Ovary (tissue), 9 donors: ENCODE data around the gene CCDC33. TPM values are rescaled to one million over a fixed set of nuclear protein-coding genes. Genes with fewer than 3 reads are reported as not detected.

Source experiments
- DNase-seq, 5 donors: peaks; one replicate each; pipeline ENCODE4 v3.0.0-alpha.2; 2019 to 2020
- H3K27ac ChIP-seq, 2 donors: fragments of 200-600 bp; one replicate each; pipeline versions ENCODE4 v1.5.1 to v1.8.0; 2019 to 2022
- H3K27me3 ChIP-seq: fragments of 200-600 bp; one replicate; pipeline ENCODE4 v1.8.0; 2022
- H3K36me3 ChIP-seq: fragments of 200-600 bp; sonication (generic); one replicate; pipeline ENCODE4 v1.5.1; 2019
- H3K4me1 ChIP-seq: one replicate; pipeline ENCODE4 v1.8.1; 2013; ENCODE audit warnings: mild to moderate bottlenecking, moderate library complexity; ENCODE audit not compliant: insufficient read depth
- H3K4me3 ChIP-seq: fragments of 200-600 bp; sonication (generic); one replicate; pipeline ENCODE4 v1.5.1; 2017
- H3K9me3 ChIP-seq, 2 donors: fragments of 200-600 bp in 1 of 2; sonication (generic) in 1 of 2; one replicate each; pipeline versions ENCODE4 v1.5.1 to v1.8.1; 2013 to 2019; ENCODE audit warnings: mild to moderate bottlenecking in 1 of 2, moderate library complexity in 1 of 2
- CTCF ChIP-seq, 3 donors: fragments of 450-650 bp in 2 of 3; fragments of 200-600 bp in 1 of 3; IDR thresholded peaks; one replicate each; pipeline versions ENCODE4 v1.5.1 to v1.8.0; 2016 to 2022; ENCODE audit warnings: antibody characterized with exemption in 3 of 3, mild to moderate bottlenecking in 1 of 3
- EP300 ChIP-seq: sonication (generic); formaldehyde crosslinking; IDR thresholded peaks from one replicate; pipeline ENCODE4 v1.6.1; 2017; ENCODE audit warnings: antibody characterized with exemption
- POLR2A ChIP-seq: fragments of 450-650 bp; IDR thresholded peaks from one replicate; pipeline ENCODE4 v1.6.1; 2017; ENCODE audit warnings: antibody characterized with exemption, mild to moderate bottlenecking, moderate library complexity
- WGBS, 3 donors: extraction: QIAGEN DNeasy Blood & Tissue Kit in 1 of 3; methylation state at CpG; one replicate each; pipeline versions ENCODE4 v1.1.5 to v1.1.7; 2013 to 2017; 5-methylcytosine and 5-hydroxymethylcytosine counted together
- intact Hi-C, 4 donors: fragments of 100-400 bp; cut with DNase I; formaldehyde crosslinking; loops; one replicate each; pipeline versions ENCODE4 v1.11.0 to v1.15.1; 2022 to 2023
- polyA plus RNA-seq, 2 donors: library from polyadenylated mRNA; stranded (reverse); fragments of 200-250 nt in 1 of 2; fragments of 350-450 nt in 1 of 2; fragmentation: Illumina TruSeq in 1 of 2; extraction: RNeasy Lipid Tissue Mini Kit (QIAGEN cat#74804) in 1 of 2; gene quantifications; one replicate each; pipeline ENCODE4 v1.2.3, GENCODE V29; 2013 to 2014
- total RNA-seq, 7 donors: library from RNA; depleted of rRNA in 2 of 7; stranded (reverse); fragments of >200 nt in 2 of 7; fragmentation: NEBNext Ultra II Directional in 3 of 7; extraction: Animal tissue kit (Norgen Biotek cat#: 25700) in 3 of 7; gene quantifications; one replicate each; pipeline versions ENCODE4 v1.1.0 to v1.2.4, GENCODE V29; 2016 to 2023
- donor health status: DM: no; HTN: no; CAD: no; lungs with moderate emphysema.
- donor health status: DM: no; HTN: no; CAD: no.
- donor health status: Bipolar disorder and iron deficiency.
- donor health status: DM: yes; HTN: yes; CAD: no.
- donor health status: DM: no; HTN: no; CAD: no.
- donor health status: DM: yes; HTN: yes; CAD: no.

Gene CCDC33
- total and polyA plus RNA-seq, 9 donors, result 0.10 to 24.7 (median 1.9) TPM; not detected in 3

GRCh38 chr15:74270854-74271520 is 34.9 kb downstream of the CCDC33 start:
- Histone ChIP-seq H3K9me3 (no peaks in the 10 kb centered on the region), H3K36me3 (no peaks in the 10 kb centered on the region), H3K4me3 (no peak overlapping the region), H3K27me3 (no peaks in the 10 kb centered on the region), H3K4me1 (no peaks in the 10 kb centered on the region), H3K27ac (no peak overlapping the region)
- TF ChIP-seq CTCF (IDR thresholded peaks at IDR 0.05) (no peak), POLR2A (no peak), EP300 (no peak)
- intact Hi-C loops, result no loop called here
- no peak for DNase-seq
- WGBS, 3 donors, result 49 to 59% (median 52%) methylated on average over 14 of the region's 14 CpGs

GRCh38 chr15:74272812-74273211 is 36.7 kb downstream of the CCDC33 start:
- intact Hi-C loops, result no loop called here
- DNase-seq, result no peak
- Histone ChIP-seq H3K27ac (no peak overlapping the region), H3K27me3 (no peaks in the 10 kb centered on the region), H3K4me3 (no peak overlapping the region), H3K36me3 (no peaks in the 10 kb centered on the region), H3K4me1 (no peaks in the 10 kb centered on the region), H3K9me3 (no peaks in the 10 kb centered on the region)
- TF ChIP-seq EP300, result no peak
- TF ChIP-seq CTCF (IDR thresholded peaks at IDR 0.05), result no peak
- TF ChIP-seq POLR2A, result no peak
- 84 to 87% (median 84%) methylated on average over 10 of the region's 10 CpGs for WGBS, 3 donors

- Histone ChIP-seq H3K4me3 (no peak overlapping the region), H3K27ac (no peak overlapping the region), H3K4me1 (no peaks in the 10 kb centered on the region), H3K36me3 (no peaks in the 10 kb centered on the region), H3K9me3 (no peaks in the 10 kb centered on the region), H3K27me3 (no peaks in the 10 kb centered on the region)
- DNase-seq, result no peak
- WGBS, 3 donors, result 72 to 73% (median 73%) methylated on average over 3 of the region's 3 CpGs
- intact Hi-C loops, result no loop called here
- TF ChIP-seq CTCF (IDR thresholded peaks at IDR 0.05), result no peak
- TF ChIP-seq EP300, result no peak
- TF ChIP-seq POLR2A, result no peak
These were observed 38.4 kb downstream of the CCDC33 start for GRCh38 chr15:74274470-74275038.

- no peaks in the 10 kb centered on the region for H3K9me3 ChIP-seq
- intact Hi-C loops, result no loop called here
- no peaks in the 10 kb centered on the region for H3K27me3 ChIP-seq
- WGBS, 3 donors, result 91 to 96% (median 93%) methylated on average over 5 to 6 of the region's 6 CpGs
- H3K4me3 ChIP-seq, result no peak overlapping the region
- no peaks in the 10 kb centered on the region for H3K4me1 ChIP-seq
- H3K36me3 ChIP-seq, result no peaks in the 10 kb centered on the region
- H3K27ac ChIP-seq, result no peak overlapping the region
- no peak for TF ChIP-seq EP300
- TF ChIP-seq CTCF (IDR thresholded peaks at IDR 0.05), result no peak
- no peak for TF ChIP-seq POLR2A
- DNase-seq, result no peak
These were observed 39.8 kb downstream of the CCDC33 start for GRCh38 chr15:74275957-74276356.
